ENCODE data around the gene MYZAP. TPM values are rescaled to one million over a fixed set of nuclear protein-coding genes. Genes with fewer than 3 reads are reported as not detected.

MYZAP gene
- total and polyA plus RNA-seq, 2 of the 8 experiments (the other 6 are each of a cell fraction or from before 2014, with no cell fraction given): 0.41 to 0.65 TPM

DNA sequence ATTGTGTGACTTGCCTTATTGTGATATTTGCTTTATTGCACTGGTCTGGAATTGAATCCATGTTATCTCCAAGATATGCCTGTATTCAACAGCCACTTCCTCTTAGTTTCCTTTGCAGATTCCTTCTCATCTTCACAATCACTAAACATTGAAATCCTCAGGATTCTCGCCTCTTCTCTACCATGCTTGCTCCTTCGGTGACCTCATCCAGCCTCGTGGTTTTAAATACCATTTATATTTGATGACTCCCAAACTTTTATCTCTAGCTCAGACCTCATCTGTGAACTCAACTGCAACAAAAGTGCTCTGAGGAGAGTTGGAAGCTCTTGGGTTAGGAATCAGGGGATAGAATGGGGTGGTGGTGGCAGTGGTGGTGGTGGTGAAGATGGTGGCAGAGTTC, 134.7 kb downstream of the MYZAP start (continued):
- no peak for TF ChIP-seq SAP30 (IDR thresholded peaks at IDR 0.05; ENCODE audit: insufficient read depth, insufficient replicate concordance, low read length)
- no peak for TF ChIP-seq KDM5A (IDR thresholded peaks at IDR 0.05; ENCODE audit: low read length)

Measured in H1 (cell line).